Vagina (tissue), 2 donors: ENCODE results near the gene KCNA5. TPM values are rescaled to one million over a fixed set of nuclear protein-coding genes. Genes with fewer than 3 reads are reported as not detected.

Experiments used
- DNase-seq, 2 donors: peaks; one replicate each; pipeline ENCODE4 v3.0.0-alpha.2; 2017; ENCODE audit errors: extremely low spot score in 2 of 2
- H3K27ac ChIP-seq: fragments of 200-600 bp; sonication (generic); one replicate; pipeline ENCODE4 v1.5.1; 2019
- H3K27me3 ChIP-seq: fragments of 200-600 bp; sonication (generic); one replicate; pipeline ENCODE4 v1.5.1; 2019
- H3K36me3 ChIP-seq, 2 donors: fragments of 200-600 bp; sonication (generic); one replicate each; pipeline ENCODE4 v1.5.1; 2017 to 2019
- H3K4me1 ChIP-seq: fragments of 200-600 bp; sonication (generic); one replicate; pipeline ENCODE4 v1.5.1; 2019
- H3K4me3 ChIP-seq, 2 donors: fragments of 200-600 bp; sonication (generic); 1 replicate in 1 of 2; 2 replicates in 1 of 2; pipeline ENCODE4 v1.5.1; 2016 to 2019
- H3K9me3 ChIP-seq: fragments of 200-600 bp; sonication (generic); one replicate; pipeline ENCODE4 v1.5.1; 2019
- POLR2A ChIP-seq, 2 donors: fragments of 450-650 bp; IDR thresholded peaks; one replicate each; pipeline ENCODE4 v1.6.1; 2017; ENCODE audit warnings: antibody characterized with exemption in 2 of 2, mild to moderate bottlenecking in 2 of 2, moderate library complexity in 2 of 2
- POLR2AphosphoS5 ChIP-seq, 2 donors: sonication (generic); formaldehyde crosslinking; IDR thresholded peaks; one replicate each; pipeline ENCODE4 v1.9.0; 2017; ENCODE audit warnings: antibody characterized with exemption in 2 of 2, mild to moderate bottlenecking in 2 of 2, low read depth in 1 of 2; ENCODE audit not compliant: insufficient read depth in 1 of 2
- intact Hi-C: fragments of 100-400 bp; cut with DNase I; formaldehyde crosslinking; loops from one replicate; pipeline ENCODE4 v1.15.1; 2023
- total RNA-seq: library from RNA; depleted of rRNA; stranded (reverse); fragments of >200 nt; gene quantifications from one replicate; pipeline ENCODE4 v1.2.3, GENCODE V29; 2016
- TF ChIP-seq, protein P1 (sequence below), 3 experiments: fragments of 450-650 bp in 2 of 3; fragments of 200-600 bp in 1 of 3; sonication (generic) in 1 of 3; IDR thresholded peaks; one replicate each; pipeline ENCODE4 v1.5.1; 2017 to 2019; ENCODE audit warnings: antibody characterized with exemption in 3 of 3, mild to moderate bottlenecking in 2 of 3, moderate library complexity in 2 of 3

The KCNA5 gene
- total RNA-seq, 1 donor from 2014 or later, result not detected

DNA sequence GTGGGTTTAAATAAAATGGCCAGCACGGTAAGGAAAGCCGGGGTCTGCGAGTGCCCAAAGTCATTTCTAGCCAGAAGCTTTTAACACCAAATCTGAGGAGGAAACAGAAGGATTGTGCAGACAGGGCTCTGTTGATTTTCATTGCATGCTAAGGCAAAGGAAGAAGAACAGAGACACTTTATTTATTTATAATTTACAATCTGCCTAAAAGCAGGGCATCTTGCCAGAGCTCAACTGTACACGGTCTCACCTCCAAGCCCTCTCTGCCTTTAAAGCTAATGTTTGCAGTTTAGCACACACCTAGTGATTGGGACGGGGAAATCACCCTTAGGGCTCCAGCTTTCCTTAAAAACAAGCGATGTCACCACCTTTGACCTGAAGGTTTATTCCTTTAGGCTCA, 4.0 kb downstream of the KCNA5 start:
- intact Hi-C loops, result no loop called here
- Histone ChIP-seq H3K9me3 (no peaks in the 10 kb centered on the region), H3K27me3 (no peaks in the 10 kb centered on the region), H3K36me3 (no peaks in the 10 kb centered on the region), H3K4me3 (no peak overlapping the region), H3K4me1 (no peaks in the 10 kb centered on the region), H3K27ac (no peak overlapping the region)
- DNase-seq, result no peak
- TF ChIP-seq, protein P1, sequence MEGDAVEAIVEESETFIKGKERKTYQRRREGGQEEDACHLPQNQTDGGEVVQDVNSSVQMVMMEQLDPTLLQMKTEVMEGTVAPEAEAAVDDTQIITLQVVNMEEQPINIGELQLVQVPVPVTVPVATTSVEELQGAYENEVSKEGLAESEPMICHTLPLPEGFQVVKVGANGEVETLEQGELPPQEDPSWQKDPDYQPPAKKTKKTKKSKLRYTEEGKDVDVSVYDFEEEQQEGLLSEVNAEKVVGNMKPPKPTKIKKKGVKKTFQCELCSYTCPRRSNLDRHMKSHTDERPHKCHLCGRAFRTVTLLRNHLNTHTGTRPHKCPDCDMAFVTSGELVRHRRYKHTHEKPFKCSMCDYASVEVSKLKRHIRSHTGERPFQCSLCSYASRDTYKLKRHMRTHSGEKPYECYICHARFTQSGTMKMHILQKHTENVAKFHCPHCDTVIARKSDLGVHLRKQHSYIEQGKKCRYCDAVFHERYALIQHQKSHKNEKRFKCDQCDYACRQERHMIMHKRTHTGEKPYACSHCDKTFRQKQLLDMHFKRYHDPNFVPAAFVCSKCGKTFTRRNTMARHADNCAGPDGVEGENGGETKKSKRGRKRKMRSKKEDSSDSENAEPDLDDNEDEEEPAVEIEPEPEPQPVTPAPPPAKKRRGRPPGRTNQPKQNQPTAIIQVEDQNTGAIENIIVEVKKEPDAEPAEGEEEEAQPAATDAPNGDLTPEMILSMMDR (IDR thresholded peaks at IDR 0.05), result no peak
- no peak for TF ChIP-seq POLR2A (IDR thresholded peaks at IDR 0.05)
- no peak for TF ChIP-seq POLR2AphosphoS5 (IDR thresholded peaks at IDR 0.05; ENCODE audit: insufficient read depth in 1 of 2, low read depth in 1 of 2)

DNA sequence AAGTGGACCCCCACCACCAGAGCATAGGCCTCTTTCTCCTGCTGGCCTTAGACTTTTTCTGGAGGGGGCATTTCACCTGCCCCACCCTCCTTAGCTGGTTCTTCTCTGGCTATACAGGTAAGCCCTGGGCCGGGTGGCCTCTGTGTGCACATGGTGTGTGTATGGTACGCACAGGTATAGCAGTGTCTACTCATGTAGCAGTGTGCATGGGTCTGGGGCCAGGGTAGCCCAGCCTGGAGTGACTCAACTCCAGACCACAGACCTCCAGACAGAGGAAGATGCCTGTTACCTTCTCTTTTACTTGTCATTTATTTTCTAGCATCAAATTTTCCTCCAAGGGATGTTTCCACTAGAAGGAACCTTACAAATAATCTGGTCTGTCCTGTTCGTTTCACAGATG, 6.9 kb downstream of the KCNA5 start:
- no peaks in the 10 kb centered on the region for H3K27me3 ChIP-seq

DNA sequence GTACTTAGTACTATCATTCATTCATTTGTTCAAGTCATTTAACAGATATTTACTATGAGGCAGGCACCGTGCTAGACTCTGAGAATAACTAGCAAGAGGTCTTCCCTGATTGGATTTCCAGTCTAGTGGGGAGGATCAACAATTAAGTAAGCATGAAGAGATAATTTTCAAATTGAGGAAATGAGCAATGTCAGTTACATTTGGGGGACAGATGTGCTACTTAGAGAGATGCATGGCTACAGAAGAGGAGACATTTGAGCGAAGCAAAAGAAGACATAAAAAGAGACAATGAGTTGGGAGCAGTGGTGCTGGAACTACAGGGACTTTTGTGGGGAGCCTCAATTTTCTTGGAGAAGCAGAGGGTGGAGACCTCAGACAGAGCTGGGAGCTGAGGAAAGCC, 7.7 kb downstream of the KCNA5 start:
- Histone ChIP-seq H3K4me1 (no peaks in the 10 kb centered on the region), H3K9me3 (no peaks in the 10 kb centered on the region), H3K36me3 (no peaks in the 10 kb centered on the region), H3K4me3 (no peak overlapping the region), H3K27me3 (no peaks in the 10 kb centered on the region), H3K27ac (no peak overlapping the region)
- DNase-seq, result no peak
- TF ChIP-seq, protein P1 (IDR thresholded peaks at IDR 0.05), result no peak
- no peak for TF ChIP-seq POLR2A (IDR thresholded peaks at IDR 0.05)
- no peak for TF ChIP-seq POLR2AphosphoS5 (IDR thresholded peaks at IDR 0.05; ENCODE audit: insufficient read depth in 1 of 2, low read depth in 1 of 2)
- intact Hi-C loops, result no loop called here

More for the DNA sequence above, 6.9 kb downstream of the KCNA5 start:
- no peak overlapping the region for H3K4me3 ChIP-seq
- no peaks in the 10 kb centered on the region for H3K9me3 ChIP-seq
- TF ChIP-seq, protein P1 (IDR thresholded peaks at IDR 0.05), result no peak
- TF ChIP-seq POLR2A (IDR thresholded peaks at IDR 0.05) (no peak), POLR2AphosphoS5 (IDR thresholded peaks at IDR 0.05; ENCODE audit: insufficient read depth in 1 of 2, low read depth in 1 of 2) (no peak)
- H3K27ac ChIP-seq, result no peak overlapping the region
- no peaks in the 10 kb centered on the region for H3K4me1 ChIP-seq
- no peaks in the 10 kb centered on the region for H3K36me3 ChIP-seq
- intact Hi-C loops, result no loop called here
- DNase-seq, result no peak

DNA sequence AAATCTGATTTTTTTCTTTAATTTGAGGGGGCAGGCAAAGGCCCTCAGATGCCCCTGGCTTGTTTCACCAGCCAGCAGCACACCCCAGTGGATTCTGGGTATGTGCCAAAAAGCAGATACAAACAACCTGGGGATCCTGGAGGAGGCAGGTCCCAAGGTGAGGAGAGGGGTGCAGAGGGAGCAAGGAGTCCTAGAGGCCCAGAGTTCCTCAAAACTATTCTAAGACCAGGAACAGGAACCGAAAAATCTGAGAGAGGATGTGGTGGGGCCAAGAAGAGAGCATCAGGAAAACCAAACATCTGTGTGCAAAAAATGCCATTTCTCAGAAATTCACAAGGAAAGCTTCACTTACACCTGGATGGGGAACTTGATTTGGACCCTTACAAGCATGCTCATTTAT, 8.2 kb downstream of the KCNA5 start:
- intact Hi-C loops, result no loop called here
- no peaks in the 10 kb centered on the region for H3K36me3 ChIP-seq
- no peak for DNase-seq
- no peaks in the 10 kb centered on the region for H3K27me3 ChIP-seq
- no peaks in the 10 kb centered on the region for H3K9me3 ChIP-seq
- H3K27ac ChIP-seq, result no peak overlapping the region
- no peak overlapping the region for H3K4me3 ChIP-seq
- no peaks in the 10 kb centered on the region for H3K4me1 ChIP-seq
- no peak for TF ChIP-seq POLR2A (IDR thresholded peaks at IDR 0.05)
- no peak for TF ChIP-seq POLR2AphosphoS5 (IDR thresholded peaks at IDR 0.05; ENCODE audit: insufficient read depth in 1 of 2, low read depth in 1 of 2)
- TF ChIP-seq, protein P1 (IDR thresholded peaks at IDR 0.05), result no peak

DNA sequence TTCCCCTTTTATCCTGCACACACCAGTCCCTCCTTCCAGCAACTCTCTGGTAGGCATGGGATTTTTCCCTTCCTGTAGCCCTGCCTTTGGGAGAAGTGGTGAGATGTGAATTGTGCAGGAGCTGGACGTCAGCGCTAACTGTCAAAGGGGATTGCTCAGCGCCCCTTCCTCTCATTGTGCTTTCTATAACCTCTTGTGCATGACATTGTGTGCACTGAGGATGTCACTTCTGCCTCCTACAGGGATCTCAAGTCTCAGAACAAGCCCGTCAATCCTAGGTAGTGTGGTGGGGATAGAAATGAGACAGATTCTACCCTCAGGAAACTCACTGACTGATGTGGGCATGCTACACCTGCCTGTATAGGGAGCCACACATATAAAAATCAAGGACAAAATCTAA, 8.7 kb downstream of the KCNA5 start:
- Histone ChIP-seq H3K36me3 (no peaks in the 10 kb centered on the region), H3K27me3 (no peaks in the 10 kb centered on the region), H3K27ac (no peak overlapping the region), H3K4me3 (no peak overlapping the region), H3K4me1 (no peaks in the 10 kb centered on the region), H3K9me3 (no peaks in the 10 kb centered on the region)
- TF ChIP-seq POLR2AphosphoS5 (IDR thresholded peaks at IDR 0.05; ENCODE audit: insufficient read depth in 1 of 2, low read depth in 1 of 2) (no peak), POLR2A (IDR thresholded peaks at IDR 0.05) (no peak)
- TF ChIP-seq, protein P1 (IDR thresholded peaks at IDR 0.05), result no peak
- DNase-seq, result no peak
- intact Hi-C loops, result no loop called here
